Activated CD8-positive, alpha-beta memory T cell treated with anti-CD3 and anti-CD28 coated beads, Interleukin-2, amount 10 ng/mL, durations not matched to agents 7 days and 5 days (primary cell): ENCODE data around the gene ROR2. TPM values are rescaled to one million over a fixed set of nuclear protein-coding genes. Genes with fewer than 3 reads are reported as not detected.

Experiments
- ATAC-seq: fragments of 150-1000 bp; cut with Tn5 transposase; one replicate; pipeline ENCODE4 v1.10.0; 2021; ENCODE audit warnings: moderate library complexity
- CTCF ChIA-PET: fragments of 350-600 bp; sonication (Branson Sonifier 250); formaldehyde crosslinking; loops from one replicate; lab custom pipeline; 2021; ENCODE audit warnings: antibody characterized with exemption; lab: Charles Lee
- DNase-seq: peaks from one replicate; pipeline ENCODE4 v3.0.0-alpha.2; 2020
- H3K27ac Mint-ChIP-seq: one replicate; pipeline ENCODE4 v1.8.0; 2021; ENCODE audit warnings: mild to moderate bottlenecking, mixed read lengths
- H3K27me3 Mint-ChIP-seq: one replicate; pipeline ENCODE4 v1.8.0; 2021; ENCODE audit warnings: mixed read lengths
- H3K36me3 Mint-ChIP-seq: one replicate; pipeline ENCODE4 v1.8.0; 2021; ENCODE audit warnings: mild to moderate bottlenecking, mixed read lengths
- H3K4me1 Mint-ChIP-seq: one replicate; pipeline ENCODE4 v1.8.0; 2021; ENCODE audit warnings: mixed read lengths
- H3K4me3 Mint-ChIP-seq: one replicate; pipeline ENCODE4 v1.8.0; 2021; ENCODE audit warnings: mild to moderate bottlenecking, moderate library complexity, mixed read lengths
- H3K9me3 Mint-ChIP-seq: one replicate; pipeline ENCODE4 v1.8.0; 2022; ENCODE audit warnings: low read depth, mixed read lengths
- total RNA-seq, 2 experiments: library from RNA; stranded (reverse); gene quantifications; one replicate each; pipeline ENCODE4 v1.2.3, GENCODE V29; 2021

ROR2 gene
- total RNA-seq, 2 experiments from 2014 or later: 3.0 to 3.2 TPM

DNA sequence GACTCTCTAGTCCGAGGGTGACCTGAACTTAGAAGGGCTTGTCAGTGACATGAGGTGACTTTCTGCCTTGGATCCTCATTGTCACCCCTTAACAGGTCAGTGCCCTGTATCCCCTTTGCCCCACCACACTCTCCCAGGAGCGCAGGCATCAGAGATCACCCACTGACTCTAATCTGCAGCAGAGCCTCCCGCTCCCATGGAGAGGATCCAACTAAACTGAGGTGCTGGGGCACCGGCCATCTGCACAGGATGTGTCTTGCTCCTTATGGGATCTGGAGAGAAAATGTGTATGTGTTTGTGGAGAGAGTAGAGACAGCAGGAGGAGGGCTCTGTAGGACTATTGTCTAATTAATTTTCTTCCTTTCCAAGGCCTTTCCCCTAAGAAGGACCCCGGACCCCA lies 213.7 kb downstream of the ROR2 start:
- no peak overlapping the region for H3K4me3 Mint-ChIP-seq
- H3K36me3 Mint-ChIP-seq: no peaks in the 10 kb centered on the region
- CTCF ChIA-PET: interaction anchor here (1.3 kb wide), 1 partner anchor 9 kb away, joined by 3 read pairs; no protein-coding TSS in a partner anchor
- H3K4me1 Mint-ChIP-seq: peaks cover 6% of the 10 kb centered on the region
- H3K27me3 Mint-ChIP-seq: peaks cover 21% of the 10 kb centered on the region
- no peak for ATAC-seq
- no peaks in the 10 kb centered on the region for H3K9me3 Mint-ChIP-seq
- DNase-seq: no peak
- no peak overlapping the region for H3K27ac Mint-ChIP-seq

DNA sequence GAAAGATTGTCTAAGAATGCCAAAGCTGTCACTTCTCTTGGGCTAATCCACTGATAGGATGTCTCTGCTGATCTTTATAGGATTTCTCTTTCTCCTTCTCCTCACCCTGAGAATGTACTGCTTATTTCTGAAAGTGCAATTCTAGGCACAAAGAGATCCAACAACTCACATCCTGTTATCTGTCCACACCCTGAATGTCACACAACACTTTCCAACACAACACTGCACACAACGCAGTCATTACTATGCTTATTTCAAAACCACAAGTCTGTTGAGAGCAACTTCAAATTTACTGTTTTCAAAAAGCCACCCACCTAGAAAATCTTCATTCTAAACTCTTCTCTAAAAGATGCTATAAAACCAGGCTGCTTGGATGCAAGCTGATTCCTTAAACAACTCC lies 215.0 kb downstream of the ROR2 start:
- Mint-ChIP-seq H3K27ac (no peak overlapping the region), H3K4me1 (peaks cover 6% of the 10 kb centered on the region), H3K9me3 (no peaks in the 10 kb centered on the region), H3K4me3 (no peak overlapping the region), H3K27me3 (peaks cover 21% of the 10 kb centered on the region), H3K36me3 (no peaks in the 10 kb centered on the region)
- DNase-seq (no peak), ATAC-seq (no peak)
- CTCF ChIA-PET: interaction anchor here (0.9 to 2.1 kb wide), 12 partner anchors 7 to 260 kb away, joined by 3 to 8 read pairs (median 4); no protein-coding TSS in a partner anchor

DNA sequence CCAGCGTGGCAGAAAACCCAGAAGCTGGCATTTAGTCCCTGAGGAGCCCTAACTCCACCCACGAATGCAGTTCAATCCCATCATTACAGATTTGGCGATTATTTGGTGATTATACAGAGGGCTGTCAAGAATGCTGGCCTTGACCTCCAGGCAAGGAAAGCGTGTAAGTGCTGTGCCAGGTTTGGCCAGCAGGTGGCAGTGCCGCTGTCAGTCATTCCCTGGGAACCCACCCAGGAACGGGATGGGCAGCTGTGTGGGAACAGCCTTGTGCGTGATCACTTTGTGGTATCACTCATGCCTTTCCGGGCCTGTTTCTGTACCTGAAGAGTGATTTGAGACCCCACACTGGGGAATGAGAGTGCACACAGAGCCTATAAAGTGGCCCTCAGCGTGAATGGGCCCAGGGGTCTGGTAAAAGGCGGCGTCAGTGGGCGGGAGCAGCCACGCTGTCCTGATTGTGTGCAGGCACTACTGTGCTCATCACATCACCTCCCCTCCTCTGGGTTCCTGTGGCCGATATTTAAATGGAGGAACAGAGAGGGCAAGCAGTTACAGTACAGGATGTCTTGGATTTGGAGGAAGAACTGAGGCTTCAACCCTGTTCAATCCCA lies 215.6 kb downstream of the ROR2 start:
- Mint-ChIP-seq H3K36me3 (no peaks in the 10 kb centered on the region), H3K27me3 (peaks cover 21% of the 10 kb centered on the region), H3K4me1 (peaks cover 6% of the 10 kb centered on the region), H3K9me3 (no peaks in the 10 kb centered on the region), H3K27ac (no peak overlapping the region), H3K4me3 (no peak overlapping the region)
- DNase-seq (peak; percentile 68), ATAC-seq (peak; percentile 51)
- CTCF ChIA-PET: interaction anchor here (0.7 to 2.1 kb wide), 16 partner anchors 9 to 820 kb away, joined by 3 to 8 read pairs (median 3); no protein-coding TSS in a partner anchor

DNA sequence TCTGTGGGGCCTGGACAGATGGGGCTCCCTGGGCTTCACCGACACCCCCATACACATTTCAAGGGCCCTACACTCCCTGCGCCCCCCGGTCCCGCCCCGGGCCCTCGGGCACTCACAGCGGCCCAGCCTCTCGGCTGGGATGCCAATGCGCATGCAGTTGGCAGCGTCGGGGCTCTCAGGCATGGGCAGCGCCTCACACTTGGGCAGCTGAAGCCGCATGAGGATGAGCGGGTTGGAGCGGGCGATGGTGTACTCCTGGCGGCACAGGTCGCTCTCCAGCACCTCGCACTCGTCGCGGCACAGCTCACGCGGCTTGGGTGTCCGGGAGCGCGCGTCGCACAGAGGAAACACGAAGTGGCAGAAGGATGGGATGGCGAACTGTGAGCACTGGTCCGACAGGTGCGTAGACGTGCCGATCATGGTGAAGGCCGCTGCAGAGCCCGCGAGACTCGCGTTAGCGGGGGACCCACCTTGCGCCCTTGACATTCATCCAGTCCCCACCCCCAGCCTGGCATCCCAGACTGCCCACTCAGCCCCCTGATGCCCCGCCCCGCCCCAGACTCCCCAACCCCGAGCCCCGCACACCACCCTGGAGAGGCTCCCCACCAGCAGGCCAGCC lies 216.9 kb downstream of the ROR2 start:
- Mint-ChIP-seq H3K27ac (no peak overlapping the region), H3K4me3 (no peak overlapping the region), H3K9me3 (no peaks in the 10 kb centered on the region), H3K4me1 (peaks cover 6% of the 10 kb centered on the region), H3K27me3 (peaks cover 19% of the 10 kb centered on the region), H3K36me3 (no peaks in the 10 kb centered on the region)
- DNase-seq: no peak
- no peak for ATAC-seq
- CTCF ChIA-PET: interaction anchor here (1.0 to 1.9 kb wide), 4 partner anchors 14 to 817 kb away, joined by 3 to 8 read pairs (median 3); no protein-coding TSS in a partner anchor

DNA sequence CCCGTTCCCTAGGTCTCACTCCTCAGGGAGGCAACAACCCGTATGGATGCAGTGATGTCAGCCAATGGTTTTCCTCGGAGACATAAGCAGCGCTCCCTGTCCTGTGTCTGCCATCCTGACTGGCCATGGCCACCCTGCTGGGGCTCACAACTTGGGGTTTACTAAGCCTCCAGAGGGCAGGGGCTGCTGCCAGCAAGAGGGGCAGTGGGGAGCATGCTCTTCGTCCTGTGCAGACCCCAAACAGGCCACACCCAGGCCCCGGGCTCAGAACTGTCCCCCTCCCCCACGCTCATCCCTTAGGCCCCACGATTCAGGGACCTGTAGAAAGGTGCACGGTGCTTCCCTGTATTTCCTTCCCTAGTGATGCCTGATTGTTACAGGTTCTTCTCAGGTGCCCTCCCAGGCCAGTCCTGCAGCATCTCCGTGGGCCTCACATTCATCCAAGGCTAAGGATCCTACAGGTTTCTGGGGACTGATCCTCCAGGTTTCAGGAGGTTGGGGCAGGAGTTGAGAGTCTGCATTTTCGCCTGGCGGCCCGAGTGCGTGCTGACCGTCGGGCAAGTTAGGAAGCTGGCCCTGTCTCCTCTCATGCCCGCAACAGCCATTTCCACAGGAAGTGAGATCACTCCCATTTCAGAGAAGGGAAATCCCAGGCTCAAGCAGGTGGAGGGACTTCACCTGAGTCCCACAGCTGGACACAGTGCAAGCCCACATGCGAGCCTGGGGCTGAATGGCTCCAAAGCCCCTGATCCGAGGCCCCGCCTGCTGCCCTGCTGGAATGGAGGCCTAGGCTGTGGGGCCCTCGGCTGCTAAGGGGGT lies 217.6 kb downstream of the ROR2 start:
- Mint-ChIP-seq H3K27ac (no peak overlapping the region), H3K4me3 (no peak overlapping the region), H3K27me3 (peaks cover 15% of the 10 kb centered on the region), H3K36me3 (no peaks in the 10 kb centered on the region), H3K4me1 (peaks cover 12% of the 10 kb centered on the region), H3K9me3 (no peaks in the 10 kb centered on the region)
- ATAC-seq: no peak
- DNase-seq: no peak
- CTCF ChIA-PET: interaction anchor here (1.3 kb wide), 1 partner anchor 818 kb away, joined by 3 read pairs; no protein-coding TSS in a partner anchor

DNA sequence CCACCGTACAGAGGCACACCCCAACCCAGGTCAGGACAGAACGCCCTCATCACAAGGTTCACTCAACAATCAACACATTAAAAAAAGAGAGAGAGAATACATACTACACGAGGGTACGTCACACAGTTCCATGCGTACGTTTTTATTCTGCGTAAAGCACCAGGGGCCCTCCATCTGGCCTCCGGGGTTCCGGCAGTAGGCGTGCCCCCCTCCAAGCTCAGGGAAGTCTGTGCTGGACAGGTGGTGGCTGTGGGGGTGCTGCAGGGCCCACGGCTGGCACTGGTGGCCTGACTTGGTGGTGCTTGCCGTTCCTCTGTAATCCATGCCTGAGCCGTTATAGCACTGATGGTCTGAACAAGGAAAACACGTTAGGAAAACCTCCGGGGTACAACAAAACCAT lies 219.2 kb downstream of the ROR2 start:
- no peaks in the 10 kb centered on the region for H3K36me3 Mint-ChIP-seq
- ATAC-seq: no peak
- no peak overlapping the region for H3K4me3 Mint-ChIP-seq
- no peak for DNase-seq
- CTCF ChIA-PET: interaction anchor here (0.7 kb wide), 1 partner anchor 815 kb away, joined by 3 read pairs; no protein-coding TSS in a partner anchor
- H3K9me3 Mint-ChIP-seq: no peaks in the 10 kb centered on the region
- peaks cover 18% of the 10 kb centered on the region for H3K4me1 Mint-ChIP-seq
- H3K27ac Mint-ChIP-seq: no peak overlapping the region
- peaks cover 7% of the 10 kb centered on the region for H3K27me3 Mint-ChIP-seq

DNA sequence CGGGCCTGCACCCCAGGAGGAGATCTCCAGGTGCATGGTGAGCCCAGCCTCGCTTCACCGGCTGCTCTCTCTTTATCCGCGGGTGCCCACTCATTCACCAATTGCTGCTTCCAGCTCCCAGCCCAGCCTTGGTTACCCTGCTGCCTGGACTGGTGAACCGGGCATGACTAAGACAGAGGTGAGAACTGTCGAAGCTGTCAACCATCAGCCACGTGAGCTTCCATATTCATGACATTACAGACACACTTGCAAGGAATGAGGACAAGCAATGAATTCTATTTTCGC lies 220.5 kb downstream of the ROR2 start:
- CTCF ChIA-PET: interaction anchor here (1.1 kb wide), 2 partner anchors 14 to 221 kb away, joined by 3 read pairs; partner anchors contain the start of gene ROR2
- no peaks in the 10 kb centered on the region for H3K9me3 Mint-ChIP-seq

DNA sequence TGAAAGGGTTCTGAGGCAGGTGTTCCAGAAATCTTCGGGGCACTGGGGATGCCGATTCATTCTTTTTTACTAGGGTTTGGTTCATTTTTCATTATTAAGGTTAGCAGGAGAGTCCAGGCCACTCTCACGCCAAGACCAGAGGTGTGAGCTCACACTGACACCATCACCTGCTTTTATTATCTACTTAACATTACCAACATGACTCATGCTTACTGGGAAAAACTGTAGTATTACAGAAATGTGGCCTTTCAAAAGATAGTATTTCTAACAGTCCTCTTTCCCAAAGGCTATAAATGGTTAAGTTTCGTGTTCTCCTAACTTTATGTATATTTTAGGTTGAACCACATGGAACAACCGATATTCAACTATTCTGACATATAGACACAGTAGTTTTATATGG lies 222.1 kb downstream of the ROR2 start:
- Mint-ChIP-seq H3K36me3 (no peaks in the 10 kb centered on the region), H3K4me1 (peaks cover 12% of the 10 kb centered on the region), H3K4me3 (no peak overlapping the region), H3K27me3 (peaks cover 3% of the 10 kb centered on the region), H3K27ac (no peak overlapping the region), H3K9me3 (no peaks in the 10 kb centered on the region)
- ATAC-seq (no peak), DNase-seq (no peak)
- CTCF ChIA-PET: interaction anchor here (0.8 to 2.3 kb wide), 12 partner anchors 8 to 830 kb away, joined by 3 to 16 read pairs (median 5); no protein-coding TSS in a partner anchor

More for the DNA sequence above, 220.5 kb downstream of the ROR2 start:
- no peaks in the 10 kb centered on the region for H3K36me3 Mint-ChIP-seq
- DNase-seq (no peak), ATAC-seq (no peak)
- no peak overlapping the region for H3K4me3 Mint-ChIP-seq
- peaks cover 14% of the 10 kb centered on the region for H3K4me1 Mint-ChIP-seq
- H3K27me3 Mint-ChIP-seq: peaks cover 3% of the 10 kb centered on the region
- H3K27ac Mint-ChIP-seq: no peak overlapping the region

DNA sequence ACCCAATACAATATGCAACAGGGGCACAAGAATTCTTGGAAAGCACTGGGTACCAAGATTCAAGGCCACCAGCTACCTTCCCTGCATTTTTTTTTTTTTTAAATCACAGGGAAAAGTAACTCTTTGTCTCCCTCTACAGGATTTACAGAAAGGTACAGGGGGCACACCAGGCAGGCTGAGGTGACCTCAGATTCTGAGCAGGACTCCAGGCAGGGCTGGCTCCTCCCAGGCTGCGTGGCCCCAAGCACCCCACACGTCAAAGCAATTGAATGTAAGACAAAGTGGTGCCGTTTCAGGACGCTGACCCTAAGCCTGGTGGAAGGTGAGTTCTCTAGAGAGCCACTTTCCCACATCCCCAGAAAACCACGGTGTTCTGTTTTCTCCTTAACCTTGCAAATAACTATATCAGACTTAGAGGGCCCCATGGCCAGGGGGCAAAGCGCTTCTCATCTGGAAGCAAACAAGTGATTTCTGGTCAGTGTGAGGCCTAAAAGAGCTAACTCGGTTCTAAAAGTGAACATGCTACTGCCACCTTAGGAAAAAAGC lies 222.6 kb downstream of the ROR2 start:
- ATAC-seq (peak; percentile 98), DNase-seq (peak; percentile 68)
- peaks cover 5% of the 10 kb centered on the region for H3K27me3 Mint-ChIP-seq
- no peaks in the 10 kb centered on the region for H3K9me3 Mint-ChIP-seq
- CTCF ChIA-PET: interaction anchor here (0.6 to 2.3 kb wide), 22 partner anchors 8 to 829 kb away, joined by 3 to 16 read pairs (median 4); partner anchors contain the start of gene ROR2
- H3K4me1 Mint-ChIP-seq: peaks cover 12% of the 10 kb centered on the region
- H3K27ac Mint-ChIP-seq: peak overlapping the region; percentile 39
- H3K36me3 Mint-ChIP-seq: no peaks in the 10 kb centered on the region
- no peak overlapping the region for H3K4me3 Mint-ChIP-seq

DNA sequence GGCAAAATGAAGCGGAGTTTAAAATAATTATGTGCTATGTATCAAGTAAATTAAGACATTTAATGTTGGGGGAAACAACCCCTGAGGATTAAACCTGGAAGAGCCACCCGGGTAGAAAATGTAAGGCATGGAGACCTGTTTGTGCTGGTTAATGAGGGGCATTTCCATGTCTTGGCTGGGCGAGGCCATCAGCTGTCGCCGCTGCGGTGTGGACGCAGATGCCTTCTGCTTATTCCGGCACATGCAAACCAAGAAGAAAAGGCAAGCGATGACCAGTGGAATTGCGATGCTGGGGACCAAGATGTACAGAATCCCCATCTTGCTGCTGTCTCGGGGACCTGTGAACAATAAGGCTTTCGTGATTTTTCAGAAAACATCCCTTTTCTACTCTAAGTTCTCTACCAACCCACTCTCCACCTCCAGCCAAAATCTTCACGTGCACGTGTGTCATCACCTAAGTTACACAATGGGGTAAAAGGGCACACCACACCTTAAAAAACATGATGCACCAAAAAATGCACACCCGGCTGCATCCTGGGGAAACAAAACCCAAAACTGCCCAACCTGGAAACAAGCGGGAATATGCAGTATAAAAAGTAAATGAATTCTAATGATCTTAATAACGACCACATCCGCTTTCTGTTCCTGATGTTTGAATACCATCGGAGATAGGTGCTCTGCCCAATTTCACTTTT lies 223.5 kb downstream of the ROR2 start:
- H3K27me3 Mint-ChIP-seq: peaks cover 11% of the 10 kb centered on the region
- ATAC-seq: no peak
- CTCF ChIA-PET: interaction anchor here (0.6 to 2.7 kb wide), 19 partner anchors 8 to 811 kb away, joined by 3 to 16 read pairs (median 5); partner anchors contain the start of gene ROR2
- peaks cover 12% of the 10 kb centered on the region for H3K4me1 Mint-ChIP-seq
- H3K4me3 Mint-ChIP-seq: no peak overlapping the region
- H3K9me3 Mint-ChIP-seq: no peaks in the 10 kb centered on the region
- no peak for DNase-seq
- no peaks in the 10 kb centered on the region for H3K36me3 Mint-ChIP-seq
- H3K27ac Mint-ChIP-seq: no peak overlapping the region

DNA sequence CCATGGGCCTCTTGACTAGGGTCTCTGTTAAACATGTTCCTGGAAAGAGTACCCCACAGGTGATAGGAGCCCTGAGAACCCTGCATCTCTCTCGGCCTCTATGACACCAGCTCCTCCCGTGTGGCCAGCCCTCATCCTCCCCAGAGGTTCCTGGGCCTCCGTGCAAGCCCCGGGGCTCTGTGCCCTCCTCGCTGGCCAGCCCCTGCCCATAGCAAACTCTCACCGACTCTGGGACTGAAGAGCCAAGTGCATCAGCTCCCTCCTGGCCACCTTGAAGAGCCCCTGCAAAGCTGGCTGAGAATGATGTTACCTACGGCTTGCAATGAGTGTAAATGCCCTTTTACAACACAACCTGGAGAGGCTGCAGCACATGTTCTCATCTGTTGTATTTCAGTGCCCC lies 224.4 kb downstream of the ROR2 start:
- DNase-seq (no peak), ATAC-seq (no peak)
- Mint-ChIP-seq H3K4me3 (no peak overlapping the region), H3K36me3 (no peaks in the 10 kb centered on the region), H3K9me3 (no peaks in the 10 kb centered on the region), H3K4me1 (peaks cover 17% of the 10 kb centered on the region), H3K27me3 (peaks cover 19% of the 10 kb centered on the region), H3K27ac (no peak overlapping the region)
- CTCF ChIA-PET: interaction anchor here (0.8 to 2.7 kb wide), 3 partner anchors 9 to 810 kb away, joined by 3 to 12 read pairs (median 5); no protein-coding TSS in a partner anchor
